GM23338 (cell line): ENCODE data around the gene C1orf21. TPM values are rescaled to one million over a fixed set of nuclear protein-coding genes. Genes with fewer than 3 reads are reported as not detected.

Experiments
- ATAC-seq: fragments of 200-7000 bp; cut with Tn5 transposase; 3 replicates; pipeline ENCODE4 v1.9.1; 2020
- DNase-seq: peaks from one replicate; pipeline ENCODE4 v3.0.0-alpha.2; 2015; ENCODE audit warnings: low spot score
- H2AFZ ChIP-seq: fragments of 200-600 bp; sonication (generic); 2 replicates; pipeline ENCODE4 v1.8.0; 2016; ENCODE audit warnings: antibody characterized with exemption, mild to moderate bottlenecking, moderate library complexity
- H3F3A ChIP-seq: fragments of 200-600 bp; sonication (generic); replicated peaks from 2 replicates; pipeline ENCODE4 v1.8.0; 2017; ENCODE audit warnings: antibody characterized with exemption, mixed run types, low read depth
- H3K27ac ChIP-seq: fragments of 200-600 bp; sonication (generic); 2 replicates; pipeline ENCODE4 v1.6.1; 2016; ENCODE audit warnings: low read depth
- H3K27me3 ChIP-seq: fragments of 200-600 bp; sonication (generic); 2 replicates; pipeline ENCODE4 v1.8.0; 2016; ENCODE audit warnings: mild to moderate bottlenecking, mixed run types, moderate library complexity; ENCODE audit not compliant: insufficient read depth
- H3K36me3 ChIP-seq: fragments of 200-600 bp; sonication (generic); 2 replicates; pipeline ENCODE4 v1.8.0; 2016; ENCODE audit warnings: mild to moderate bottlenecking; ENCODE audit not compliant: insufficient read depth
- H3K4me1 ChIP-seq: fragments of 200-600 bp; sonication (generic); 2 replicates; pipeline ENCODE4 v1.8.0; 2016; ENCODE audit warnings: mild to moderate bottlenecking, moderate library complexity; ENCODE audit not compliant: insufficient read depth
- H3K4me2 ChIP-seq: fragments of 200-600 bp; sonication (generic); 2 replicates; pipeline ENCODE4 v1.7.1; 2017; ENCODE audit warnings: mixed run types
- H3K4me3 ChIP-seq: fragments of 200-600 bp; sonication (generic); 2 replicates; pipeline ENCODE4 v1.6.1; 2016; ENCODE audit warnings: mixed run types
- H3K79me2 ChIP-seq: fragments of 200-600 bp; sonication (generic); replicated peaks from 2 replicates; pipeline ENCODE4 v1.8.0; 2017; ENCODE audit warnings: mild to moderate bottlenecking; ENCODE audit not compliant: insufficient read depth
- H3K9me2 ChIP-seq: fragments of 200-600 bp; sonication (generic); 2 replicates; pipeline ENCODE4 v1.8.0; 2017; ENCODE audit not compliant: insufficient read depth
- H4K20me1 ChIP-seq: fragments of 200-600 bp; sonication (generic); replicated peaks from 2 replicates; pipeline ENCODE4 v1.8.0; 2017; ENCODE audit warnings: mild to moderate bottlenecking; ENCODE audit not compliant: insufficient read depth
- H3K27ac Mint-ChIP-seq: 2 replicates; pipeline ENCODE4 v1.8.0; 2020; ENCODE audit warnings: inconsistent platforms, mild to moderate bottlenecking, moderate library complexity, mixed read lengths
- H3K27me3 Mint-ChIP-seq: 3 replicates; pipeline ENCODE4 v1.8.0; 2022; ENCODE audit warnings: low read depth, mild to moderate bottlenecking, moderate library complexity, mixed read lengths, inconsistent platforms; ENCODE audit not compliant: insufficient read depth, poor library complexity
- H3K36me3 Mint-ChIP-seq: 3 replicates; pipeline ENCODE4 v1.8.0; 2021; ENCODE audit warnings: low read depth, mild to moderate bottlenecking, inconsistent platforms, moderate library complexity, mixed read lengths
- H3K4me1 Mint-ChIP-seq: 3 replicates; pipeline ENCODE4 v1.8.0; 2020; ENCODE audit warnings: mild to moderate bottlenecking, inconsistent platforms, mixed read lengths
- H3K4me3 Mint-ChIP-seq: 3 replicates; pipeline ENCODE4 v1.8.0; 2021; ENCODE audit warnings: moderate library complexity, mild to moderate bottlenecking, inconsistent platforms, mixed read lengths
- H3K9me3 Mint-ChIP-seq: 3 replicates; pipeline ENCODE4 v1.8.0; 2020; ENCODE audit warnings: moderate library complexity, mild to moderate bottlenecking, inconsistent platforms, mixed read lengths
- CREB1 ChIP-seq: fragments of 250-450 bp; sonication (Bioruptor Pico); IDR thresholded peaks from 2 replicates; pipeline ENCODE4 v1.5.0; 2020; ENCODE audit warnings: low read depth, mild to moderate bottlenecking, moderate library complexity
- EZH2 ChIP-seq: fragments of 200-600 bp; sonication (generic); IDR thresholded peaks from one replicate; pipeline ENCODE4 v1.8.0; 2017; ENCODE audit warnings: antibody characterized with exemption, mild to moderate bottlenecking, low read depth; ENCODE audit not compliant: unreplicated experiment
- EZH2phosphoT487 ChIP-seq: fragments of 200-600 bp; sonication (generic); IDR thresholded peaks from one replicate; pipeline ENCODE4 v1.8.1; 2018; ENCODE audit warnings: antibody characterized with exemption; ENCODE audit not compliant: unreplicated experiment
- POLR2AphosphoS5 ChIP-seq: IDR thresholded peaks from 2 replicates; pipeline ENCODE4 v1.6.1; 2016; ENCODE audit warnings: antibody characterized with exemption, low read depth
- ZNF331 ChIP-seq: fragments of 250-450 bp; sonication (Bioruptor Pico); IDR thresholded peaks from 2 replicates; pipeline ENCODE4 v1.5.0; 2020; ENCODE audit warnings: low read depth, mild to moderate bottlenecking, moderate library complexity
- polyA plus RNA-seq: library from polyadenylated mRNA; unstranded; fragments of >200 nt; fragmentation: Nextera tagmentation; extraction: Ambion mirVana; gene quantifications from 2 replicates; pipeline ENCODE4 v1.2.1, GENCODE V29; 2016
- total RNA-seq: library from RNA; depleted of rRNA; stranded (reverse); fragments of >200 nt; shearing (Covaris generic); gene quantifications from 2 replicates; pipeline ENCODE4 v1.2.3, GENCODE V29; 2014
- TF ChIP-seq, protein P1 (sequence below), 2 experiments: fragments of 200-600 bp in 1 of 2; sonication (generic) in 1 of 2; conservative IDR thresholded peaks; 2 replicates each; pipeline versions ENCODE4 v1.5.1 to v1.6.1; 2016 to 2017; ENCODE audit warnings: antibody characterized with exemption in 2 of 2, low read depth in 2 of 2, mild to moderate bottlenecking in 2 of 2, moderate library complexity in 1 of 2
- TF ChIP-seq, protein P2 (sequence below): IDR thresholded peaks from 2 replicates; pipeline ENCODE4 v1.6.1; 2016; ENCODE audit warnings: antibody characterized with exemption
- TF ChIP-seq, protein P3 (sequence below): fragments of 250-450 bp; sonication (Bioruptor Pico); IDR thresholded peaks from 2 replicates; pipeline ENCODE4 v1.5.0; 2020; ENCODE audit warnings: mild to moderate bottlenecking, moderate library complexity

Gene C1orf21
- total and polyA plus RNA-seq, 2 experiments from 2014 or later = 28.0 to 40.4 TPM

DNA sequence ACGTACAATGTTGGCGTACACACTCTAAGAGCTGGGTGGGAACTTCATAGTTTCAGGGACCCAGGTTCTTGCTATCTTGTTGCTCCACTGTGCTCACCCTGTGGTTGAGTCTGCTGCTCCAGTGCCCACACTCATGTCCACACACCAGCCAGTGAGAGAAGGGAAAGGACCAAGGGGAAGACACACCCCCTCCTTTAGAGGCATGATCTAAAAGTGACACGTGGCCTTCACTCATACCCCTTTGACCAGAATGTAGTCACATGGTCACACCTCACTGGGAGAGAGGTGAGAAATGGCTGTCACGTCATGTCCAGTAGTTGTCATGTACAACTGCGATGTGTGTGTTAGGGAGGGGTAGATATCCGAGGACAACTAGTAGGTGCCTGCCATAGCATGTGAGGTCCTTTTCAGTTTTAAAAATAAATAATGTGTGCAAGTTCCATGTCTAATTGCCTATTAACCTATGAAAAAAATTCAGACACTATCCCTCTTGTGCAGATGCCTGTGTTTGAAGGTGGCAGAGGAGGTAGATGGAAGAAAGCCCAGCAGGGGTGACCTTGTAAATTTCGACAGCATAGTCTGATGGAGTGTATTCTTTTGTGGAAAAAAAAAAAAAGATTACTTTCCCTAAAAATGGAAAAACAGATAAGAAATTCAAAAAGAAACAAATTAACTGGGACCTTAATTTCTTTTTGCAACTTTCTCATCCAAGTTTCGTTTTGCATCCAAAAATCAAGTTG is 149.6 kb downstream of the C1orf21 start:
- H3F3A ChIP-seq = no peaks in the 10 kb centered on the region
- H2AFZ ChIP-seq = no peak overlapping the region
- H4K20me1 ChIP-seq = no peaks in the 10 kb centered on the region
- H3K27ac ChIP-seq = no peak overlapping the region
- Mint-ChIP-seq H3K9me3 (peaks cover 6% of the 10 kb centered on the region; the same call in 1 of the 3 replicates), H3K27me3 (no peaks in the 10 kb centered on the region), H3K4me1 (peaks cover 6% of the 10 kb centered on the region; the same call in 2 of the 3 replicates), H3K27ac (no peak overlapping the region), H3K36me3 (peaks cover 30% of the 10 kb centered on the region), H3K4me3 (no peak overlapping the region)
- no peaks in the 10 kb centered on the region for H3K36me3 ChIP-seq
- no peak for DNase-seq
- peaks cover 4% of the 10 kb centered on the region for H3K79me2 ChIP-seq
- H3K4me3 ChIP-seq = no peak overlapping the region
- no peaks in the 10 kb centered on the region for H3K27me3 ChIP-seq
- TF ChIP-seq, protein P1, sequence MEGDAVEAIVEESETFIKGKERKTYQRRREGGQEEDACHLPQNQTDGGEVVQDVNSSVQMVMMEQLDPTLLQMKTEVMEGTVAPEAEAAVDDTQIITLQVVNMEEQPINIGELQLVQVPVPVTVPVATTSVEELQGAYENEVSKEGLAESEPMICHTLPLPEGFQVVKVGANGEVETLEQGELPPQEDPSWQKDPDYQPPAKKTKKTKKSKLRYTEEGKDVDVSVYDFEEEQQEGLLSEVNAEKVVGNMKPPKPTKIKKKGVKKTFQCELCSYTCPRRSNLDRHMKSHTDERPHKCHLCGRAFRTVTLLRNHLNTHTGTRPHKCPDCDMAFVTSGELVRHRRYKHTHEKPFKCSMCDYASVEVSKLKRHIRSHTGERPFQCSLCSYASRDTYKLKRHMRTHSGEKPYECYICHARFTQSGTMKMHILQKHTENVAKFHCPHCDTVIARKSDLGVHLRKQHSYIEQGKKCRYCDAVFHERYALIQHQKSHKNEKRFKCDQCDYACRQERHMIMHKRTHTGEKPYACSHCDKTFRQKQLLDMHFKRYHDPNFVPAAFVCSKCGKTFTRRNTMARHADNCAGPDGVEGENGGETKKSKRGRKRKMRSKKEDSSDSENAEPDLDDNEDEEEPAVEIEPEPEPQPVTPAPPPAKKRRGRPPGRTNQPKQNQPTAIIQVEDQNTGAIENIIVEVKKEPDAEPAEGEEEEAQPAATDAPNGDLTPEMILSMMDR (conservative IDR thresholded peaks at IDR 0.05; ENCODE audit: low read depth in 2 of 2) = no peak
- TF ChIP-seq EZH2phosphoT487 = no peak
- TF ChIP-seq CREB1 (CRISPR knock-in tag) = no peak
- no peak for TF ChIP-seq EZH2
- TF ChIP-seq POLR2AphosphoS5 = no peak
- H3K4me1 ChIP-seq = no peaks in the 10 kb centered on the region
- ATAC-seq = no peak
- no peak overlapping the region for H3K4me2 ChIP-seq
- H3K9me2 ChIP-seq = no peaks in the 10 kb centered on the region

DNA sequence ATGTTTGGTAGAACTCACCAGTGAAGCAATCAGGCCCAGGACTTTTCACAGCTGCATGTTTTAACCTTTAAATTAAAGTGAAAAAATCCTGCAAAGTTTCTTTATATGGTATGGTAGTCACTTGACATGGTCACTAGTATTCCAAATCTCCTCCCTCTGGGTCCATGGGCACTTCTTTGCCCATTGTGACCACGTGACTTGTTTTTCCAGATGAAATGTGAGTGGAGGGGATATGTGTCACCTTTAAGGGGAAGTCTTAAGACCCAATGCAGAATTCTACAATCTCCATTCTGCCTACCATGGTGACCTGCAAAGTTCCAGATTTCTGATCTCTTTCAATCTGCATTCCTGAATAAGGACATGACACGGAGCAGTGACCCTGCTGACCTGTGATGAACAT is 152.8 kb downstream of the C1orf21 start:
- Histone ChIP-seq H3K79me2 (peaks cover 4% of the 10 kb centered on the region), H2AFZ (no peak overlapping the region), H3K4me1 (no peaks in the 10 kb centered on the region), H3K27ac (no peak overlapping the region), H3K9me2 (no peaks in the 10 kb centered on the region), H3K4me2 (no peak overlapping the region), H3K27me3 (no peaks in the 10 kb centered on the region), H3K36me3 (no peaks in the 10 kb centered on the region), H4K20me1 (no peaks in the 10 kb centered on the region), H3F3A (no peaks in the 10 kb centered on the region), H3K4me3 (no peak overlapping the region)
- Mint-ChIP-seq H3K4me1 (peaks cover under 1% of the 10 kb centered on the region; the same call in 2 of the 3 replicates), H3K9me3 (peaks cover 6% of the 10 kb centered on the region; the same call in 1 of the 3 replicates), H3K36me3 (peaks cover 30% of the 10 kb centered on the region), H3K27ac (no peak overlapping the region), H3K4me3 (no peak overlapping the region), H3K27me3 (no peaks in the 10 kb centered on the region)
- DNase-seq = no peak
- ATAC-seq = no peak
- TF ChIP-seq, protein P1 (conservative IDR thresholded peaks at IDR 0.05; ENCODE audit: low read depth in 2 of 2) = no peak
- TF ChIP-seq EZH2phosphoT487 (no peak), ZNF331 (CRISPR knock-in tag) (no peak)
- TF ChIP-seq, protein P2, sequence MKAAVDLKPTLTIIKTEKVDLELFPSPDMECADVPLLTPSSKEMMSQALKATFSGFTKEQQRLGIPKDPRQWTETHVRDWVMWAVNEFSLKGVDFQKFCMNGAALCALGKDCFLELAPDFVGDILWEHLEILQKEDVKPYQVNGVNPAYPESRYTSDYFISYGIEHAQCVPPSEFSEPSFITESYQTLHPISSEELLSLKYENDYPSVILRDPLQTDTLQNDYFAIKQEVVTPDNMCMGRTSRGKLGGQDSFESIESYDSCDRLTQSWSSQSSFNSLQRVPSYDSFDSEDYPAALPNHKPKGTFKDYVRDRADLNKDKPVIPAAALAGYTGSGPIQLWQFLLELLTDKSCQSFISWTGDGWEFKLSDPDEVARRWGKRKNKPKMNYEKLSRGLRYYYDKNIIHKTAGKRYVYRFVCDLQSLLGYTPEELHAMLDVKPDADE = no peak
- TF ChIP-seq, protein P3, sequence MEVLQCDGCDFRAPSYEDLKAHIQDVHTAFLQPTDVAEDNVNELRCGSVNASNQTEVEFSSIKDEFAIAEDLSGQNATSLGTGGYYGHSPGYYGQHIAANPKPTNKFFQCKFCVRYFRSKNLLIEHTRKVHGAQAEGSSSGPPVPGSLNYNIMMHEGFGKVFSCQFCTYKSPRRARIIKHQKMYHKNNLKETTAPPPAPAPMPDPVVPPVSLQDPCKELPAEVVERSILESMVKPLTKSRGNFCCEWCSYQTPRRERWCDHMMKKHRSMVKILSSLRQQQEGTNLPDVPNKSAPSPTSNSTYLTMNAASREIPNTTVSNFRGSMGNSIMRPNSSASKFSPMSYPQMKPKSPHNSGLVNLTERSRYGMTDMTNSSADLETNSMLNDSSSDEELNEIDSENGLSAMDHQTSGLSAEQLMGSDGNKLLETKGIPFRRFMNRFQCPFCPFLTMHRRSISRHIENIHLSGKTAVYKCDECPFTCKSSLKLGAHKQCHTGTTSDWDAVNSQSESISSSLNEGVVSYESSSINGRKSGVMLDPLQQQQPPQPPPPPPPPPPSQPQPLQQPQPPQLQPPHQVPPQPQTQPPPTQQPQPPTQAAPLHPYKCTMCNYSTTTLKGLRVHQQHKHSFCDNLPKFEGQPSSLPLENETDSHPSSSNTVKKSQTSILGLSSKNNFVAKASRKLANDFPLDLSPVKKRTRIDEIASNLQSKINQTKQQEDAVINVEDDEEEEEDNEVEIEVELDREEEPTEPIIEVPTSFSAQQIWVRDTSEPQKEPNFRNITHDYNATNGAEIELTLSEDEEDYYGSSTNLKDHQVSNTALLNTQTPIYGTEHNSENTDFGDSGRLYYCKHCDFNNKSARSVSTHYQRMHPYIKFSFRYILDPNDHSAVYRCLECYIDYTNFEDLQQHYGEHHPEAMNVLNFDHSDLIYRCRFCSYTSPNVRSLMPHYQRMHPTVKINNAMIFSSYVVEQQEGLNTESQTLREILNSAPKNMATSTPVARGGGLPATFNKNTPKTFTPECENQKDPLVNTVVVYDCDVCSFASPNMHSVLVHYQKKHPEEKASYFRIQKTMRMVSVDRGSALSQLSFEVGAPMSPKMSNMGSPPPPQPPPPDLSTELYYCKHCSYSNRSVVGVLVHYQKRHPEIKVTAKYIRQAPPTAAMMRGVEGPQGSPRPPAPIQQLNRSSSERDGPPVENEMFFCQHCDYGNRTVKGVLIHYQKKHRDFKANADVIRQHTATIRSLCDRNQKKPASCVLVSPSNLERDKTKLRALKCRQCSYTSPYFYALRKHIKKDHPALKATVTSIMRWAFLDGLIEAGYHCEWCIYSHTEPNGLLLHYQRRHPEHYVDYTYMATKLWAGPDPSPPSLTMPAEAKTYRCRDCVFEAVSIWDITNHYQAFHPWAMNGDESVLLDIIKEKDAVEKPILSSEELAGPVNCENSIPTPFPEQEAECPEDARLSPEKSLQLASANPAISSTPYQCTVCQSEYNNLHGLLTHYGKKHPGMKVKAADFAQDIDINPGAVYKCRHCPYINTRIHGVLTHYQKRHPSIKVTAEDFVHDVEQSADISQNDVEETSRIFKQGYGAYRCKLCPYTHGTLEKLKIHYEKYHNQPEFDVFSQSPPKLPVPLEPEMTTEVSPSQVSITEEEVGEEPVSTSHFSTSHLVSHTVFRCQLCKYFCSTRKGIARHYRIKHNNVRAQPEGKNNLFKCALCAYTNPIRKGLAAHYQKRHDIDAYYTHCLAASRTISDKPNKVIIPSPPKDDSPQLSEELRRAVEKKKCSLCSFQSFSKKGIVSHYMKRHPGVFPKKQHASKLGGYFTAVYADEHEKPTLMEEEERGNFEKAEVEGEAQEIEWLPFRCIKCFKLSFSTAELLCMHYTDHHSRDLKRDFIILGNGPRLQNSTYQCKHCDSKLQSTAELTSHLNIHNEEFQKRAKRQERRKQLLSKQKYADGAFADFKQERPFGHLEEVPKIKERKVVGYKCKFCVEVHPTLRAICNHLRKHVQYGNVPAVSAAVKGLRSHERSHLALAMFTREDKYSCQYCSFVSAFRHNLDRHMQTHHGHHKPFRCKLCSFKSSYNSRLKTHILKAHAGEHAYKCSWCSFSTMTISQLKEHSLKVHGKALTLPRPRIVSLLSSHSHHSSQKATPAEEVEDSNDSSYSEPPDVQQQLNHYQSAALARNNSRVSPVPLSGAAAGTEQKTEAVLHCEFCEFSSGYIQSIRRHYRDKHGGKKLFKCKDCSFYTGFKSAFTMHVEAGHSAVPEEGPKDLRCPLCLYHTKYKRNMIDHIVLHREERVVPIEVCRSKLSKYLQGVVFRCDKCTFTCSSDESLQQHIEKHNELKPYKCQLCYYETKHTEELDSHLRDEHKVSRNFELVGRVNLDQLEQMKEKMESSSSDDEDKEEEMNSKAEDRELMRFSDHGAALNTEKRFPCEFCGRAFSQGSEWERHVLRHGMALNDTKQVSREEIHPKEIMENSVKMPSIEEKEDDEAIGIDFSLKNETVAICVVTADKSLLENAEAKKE = no peak
